Stomach (tissue), 4 donors: ENCODE results near the gene C6orf15.

Experiments
- EP300 ChIP-seq: sonication (generic); formaldehyde crosslinking; IDR thresholded peaks from one replicate; pipeline ENCODE4 v1.6.1; 2017; ENCODE audit warnings: antibody characterized with exemption
- POLR2AphosphoS5 ChIP-seq, 3 donors: sonication (generic); formaldehyde crosslinking; IDR thresholded peaks; one replicate each; pipeline ENCODE4 v1.6.1; 2016; ENCODE audit warnings: antibody characterized with exemption in 3 of 3

- TF ChIP-seq EP300: no peak
- no peak for TF ChIP-seq POLR2AphosphoS5 (IDR thresholded peaks at IDR 0.05)
Measured at GRCh38 chr6:31075528-31075927, 36.8 kb downstream of the C6orf15 start.
